Subcutaneous preadipocyte (primary cell): ENCODE data around the gene TMEM106A. TPM values are rescaled to one million over a fixed set of nuclear protein-coding genes. Genes with fewer than 3 reads are reported as not detected.

ENCODE experiments used
- small RNA-seq: library from RNA; depleted of rRNA; stranded (forward); fragments of <200 nt; gene quantifications from one replicate; pipeline ENCODE3, GENCODE V24; 2012
- total RNA-seq: library from RNA; depleted of rRNA; stranded (reverse); fragments of >200 nt; gene quantifications from 2 replicates; pipeline ENCODE4 v1.2.3, GENCODE V29; 2012

The TMEM106A gene, protein sequence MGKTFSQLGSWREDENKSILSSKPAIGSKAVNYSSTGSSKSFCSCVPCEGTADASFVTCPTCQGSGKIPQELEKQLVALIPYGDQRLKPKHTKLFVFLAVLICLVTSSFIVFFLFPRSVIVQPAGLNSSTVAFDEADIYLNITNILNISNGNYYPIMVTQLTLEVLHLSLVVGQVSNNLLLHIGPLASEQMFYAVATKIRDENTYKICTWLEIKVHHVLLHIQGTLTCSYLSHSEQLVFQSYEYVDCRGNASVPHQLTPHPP
- 4.0 and 4.5 TPM in 2 replicates for total RNA-seq

GRCh38 chr17:43211480-43212402 is at the start of gene TMEM106A:
TMEM106A (plus strand) TSS chr17:43211875; CDS start chr17:43213042, 1,167 bp downstream.

DNA sequence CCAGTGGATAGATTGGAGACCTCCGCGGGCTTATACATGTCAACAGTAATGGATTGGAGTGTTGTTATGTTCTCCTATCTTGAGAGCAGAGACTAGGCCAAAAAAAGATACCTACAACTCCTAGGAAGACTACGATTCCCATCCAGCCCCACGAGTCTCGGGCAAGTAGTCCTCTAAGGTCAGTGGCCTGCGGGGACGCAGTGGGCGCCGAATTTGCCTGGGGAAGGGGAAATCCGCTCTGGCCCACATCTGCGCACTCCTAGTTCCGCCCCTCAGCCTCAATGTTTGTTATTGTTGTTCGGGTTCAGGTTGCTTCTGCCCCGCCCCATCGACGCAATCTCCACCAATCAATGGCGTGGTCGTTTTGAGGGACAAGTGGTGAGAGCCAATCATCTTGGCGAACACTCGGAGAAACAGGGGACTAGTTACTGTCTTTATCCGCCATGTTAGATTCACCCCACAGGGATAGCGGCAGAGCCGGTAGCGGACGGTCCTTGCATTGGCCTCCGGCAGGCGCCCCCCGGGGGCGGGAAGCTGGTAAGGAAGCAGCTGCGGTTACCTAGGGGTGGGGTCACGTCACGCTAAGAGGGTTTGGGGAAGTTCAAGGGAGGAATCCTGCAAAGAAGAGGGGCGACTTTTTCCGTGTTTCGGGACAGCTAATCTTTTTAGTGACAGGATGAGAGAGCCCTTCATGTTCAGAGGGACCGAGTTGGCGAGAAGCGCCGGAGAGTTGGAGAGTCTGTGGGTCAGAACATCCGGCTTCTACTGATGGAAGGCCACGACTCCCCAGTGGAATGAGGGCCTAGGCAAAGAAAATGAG is 40.7 kb upstream of the TMEM106A start, which contains the start of gene NBR1:
Gene NBR1, plus strand, starts transcription at position 449 of the 820 bp plus-strand sequence. CDS start 4,586 bp downstream, outside the sequence.

GRCh38 chr17:43228020-43228782 is 16.5 kb downstream of the TMEM106A start, which contains the start of gene CCDC200:
CCDC200 (minus strand) TSS chr17:43228623; CDS start chr17:43228554, 69 bp downstream.

GRCh38 chr17:43233877-43234276 is 22.2 kb downstream of the TMEM106A start, which contains the start of gene RNU2-1:
RNU2-1 (minus strand) TSS chr17:43233977.

Small RNA genes within 50 kb of the gene (small RNA-seq; reads per million reads assigned to genes)
- gene AC060780.2 (0.25 reads per million), gene AC060780.3 (not detected), gene RF00004 (not detected), gene RNU2-1 (not detected)

Other genes starting within 250 kb of the TMEM106A start
- 14.3 and 15.2 TPM in 2 replicates for gene AARSD1, start 247.4 kb upstream of the TMEM106A start, total RNA-seq
- gene PTGES3L, start 231.8 kb upstream of the TMEM106A start, total RNA-seq: not detected in 2 replicates
- gene RUNDC1, start 231.3 kb upstream of the TMEM106A start, total RNA-seq: 4.8 and 7.2 TPM in 2 replicates
- gene RPL27, start 213.5 kb upstream of the TMEM106A start, total RNA-seq: 1,167 and 2,306 TPM in 2 replicates
- 17.2 and 33.1 TPM in 2 replicates for gene IFI35, start 205.1 kb upstream of the TMEM106A start, total RNA-seq
- 304 and 349 TPM in 2 replicates for gene VAT1, start 189.5 kb upstream of the TMEM106A start, total RNA-seq
- under 0.01 and 0.39 TPM in 2 replicates for gene RND2, start 186.6 kb upstream of the TMEM106A start, total RNA-seq
- gene BRCA1, start 86.5 kb upstream of the TMEM106A start, total RNA-seq: 18.4 and 36.2 TPM in 2 replicates
- 64.3 and 79.2 TPM in 2 replicates for gene NBR1, start 40.7 kb upstream of the TMEM106A start, total RNA-seq
- 0.37 TPM in 1 of 2 replicates, not detected in the other for gene CCDC200, start 16.7 kb downstream of the TMEM106A start, total RNA-seq
- gene RNU2-1, start 22.1 kb downstream of the TMEM106A start, total RNA-seq: not detected in 2 replicates
- 17.0 and 30.5 TPM in 2 replicates for gene ARL4D, start 187.1 kb downstream of the TMEM106A start, total RNA-seq